CD4-positive, alpha-beta T cell (primary cell): Measurements from ENCODE around the gene C1QTNF8. TPM values are rescaled to one million over a fixed set of nuclear protein-coding genes. Genes with fewer than 3 reads are reported as not detected.

Experiments used
- ATAC-seq: fragments of 200-7000 bp; cut with Tn5 transposase; one replicate; pipeline ENCODE4 v1.10.0; 2022; ENCODE audit warnings: mild to moderate bottlenecking; ENCODE audit not compliant: poor library complexity
- CTCF ChIA-PET: fragments of 350-600 bp; sonication (Branson Sonifier 250); formaldehyde crosslinking; loops from one replicate; lab custom pipeline; 2021; ENCODE audit warnings: antibody characterized with exemption, inconsistent platforms; lab: Charles Lee
- POLR2A ChIA-PET: fragments of 350-600 bp; sonication (Branson Sonifier 250); formaldehyde crosslinking; loops from one replicate; lab custom pipeline; 2021; ENCODE audit warnings: antibody characterized with exemption, inconsistent platforms; lab: Charles Lee
- DNase-seq, 14 experiments: peaks; one replicate each; pipeline ENCODE4 v3.0.0-alpha.2; 2013 to 2020; ENCODE audit warnings: mixed read lengths in 2 of 14
- H3K27ac ChIP-seq, 2 donors: one replicate each; pipeline versions ENCODE4 v1.5.1 to v1.7.0; 2013; ENCODE audit warnings: low read length in 2 of 2, low read depth in 1 of 2, mild to moderate bottlenecking in 1 of 2
- H3K27me3 ChIP-seq, 2 experiments: 1 replicate in 1 of 2; 2 replicates in 1 of 2; pipeline versions ENCODE4 v1.6.1 to v1.7.0; 2013; ENCODE audit warnings: low read length in 2 of 2, control low read depth in 1 of 2, mild to moderate bottlenecking in 1 of 2, moderate library complexity in 1 of 2; ENCODE audit not compliant: insufficient read depth in 2 of 2, control insufficient read depth in 1 of 2
- H3K36me3 ChIP-seq: one replicate; pipeline ENCODE4 v1.6.1; 2013; ENCODE audit warnings: low read length, control low read depth; ENCODE audit not compliant: insufficient read depth
- H3K4me1 ChIP-seq: one replicate; pipeline ENCODE4 v1.6.1; 2013; ENCODE audit warnings: low read length, control low read depth; ENCODE audit not compliant: insufficient read depth
- H3K4me3 ChIP-seq: one replicate; pipeline ENCODE4 v1.5.1; 2013; ENCODE audit warnings: mild to moderate bottlenecking, low read length, moderate library complexity
- H3K9me3 ChIP-seq, 2 experiments: 1 replicate in 1 of 2; 2 replicates in 1 of 2; pipeline versions ENCODE4 v1.6.1 to v1.7.0; 2013; ENCODE audit warnings: low read length in 2 of 2, mild to moderate bottlenecking in 2 of 2, control low read depth in 1 of 2, moderate library complexity in 1 of 2; ENCODE audit not compliant: control insufficient read depth in 1 of 2, insufficient read depth in 1 of 2
- H3K27ac Mint-ChIP-seq: one replicate; pipeline ENCODE4 v1.8.0; 2020; ENCODE audit warnings: mixed read lengths
- H3K27me3 Mint-ChIP-seq: one replicate; pipeline ENCODE4 v1.8.0; 2021; ENCODE audit warnings: mixed read lengths
- H3K36me3 Mint-ChIP-seq: one replicate; pipeline ENCODE4 v1.8.0; 2021; ENCODE audit warnings: low read depth, mixed read lengths
- H3K4me1 Mint-ChIP-seq: one replicate; pipeline ENCODE4 v1.8.0; 2021; ENCODE audit warnings: low read depth, mixed read lengths
- H3K4me3 Mint-ChIP-seq: one replicate; pipeline ENCODE4 v1.8.0; 2020; ENCODE audit warnings: mild to moderate bottlenecking, mixed read lengths
- H3K9me3 Mint-ChIP-seq: one replicate; pipeline ENCODE4 v1.8.0; 2020; ENCODE audit warnings: mixed read lengths
- CTCF ChIP-seq: fragments of 200-600 bp; IDR thresholded peaks from one replicate; pipeline ENCODE4 v1.8.0; 2022; ENCODE audit warnings: antibody characterized with exemption, mild to moderate bottlenecking
- intact Hi-C, 2 experiments: fragments of 100-400 bp; cut with DNase I in 1 of 2; cut with micrococcal nuclease in 1 of 2; formaldehyde crosslinking; loops; one replicate each; pipeline versions ENCODE4 v1.15.1 to v1.9.0; 2023 to 2025; cut with DNase I, micrococcal nuclease
- total RNA-seq, 174 experiments: library from RNA in 2 of 174; stranded (reverse) in 2 of 174; gene quantifications; one replicate each; pipeline ENCODE4 v1.2.3 and lab custom pipeline; 2021 to 2026

Gene C1QTNF8
- total RNA-seq, 2 experiments from 2014 or later, result not detected

- TF ChIP-seq CTCF, result no peak
- Histone ChIP-seq H3K9me3 (peaks cover 0 to 36% of the 10 kb centered on the region in 2 experiments), H3K4me1 (no peaks in the 10 kb centered on the region), H3K27ac (no peak overlapping the region), H3K4me3 (no peak overlapping the region), H3K27me3 (peaks cover 25 to 44% of the 10 kb centered on the region in 2 experiments), H3K36me3 (no peaks in the 10 kb centered on the region)
- H3K27me3 Mint-ChIP-seq, result peaks cover 34% of the 10 kb centered on the region
- H3K4me3 Mint-ChIP-seq, result no peak overlapping the region
- DNase-seq (no peak), ATAC-seq (no peak)
- CTCF ChIA-PET, result no interaction called here
- intact Hi-C loops, result no loop called here
- H3K9me3 Mint-ChIP-seq, result no peaks in the 10 kb centered on the region
- H3K36me3 Mint-ChIP-seq, result no peaks in the 10 kb centered on the region
- H3K4me1 Mint-ChIP-seq, result no peaks in the 10 kb centered on the region
- H3K27ac Mint-ChIP-seq, result no peak overlapping the region
- POLR2A ChIA-PET, result no interaction called here
These were observed 30.4 kb downstream of the C1QTNF8 start for GRCh38 chr16:1065469-1066128.

GRCh38 chr16:1063728-1064127 lies 32.3 kb downstream of the C1QTNF8 start:
- no peak for TF ChIP-seq CTCF
- H3K27me3 ChIP-seq, result peaks cover 10 to 28% of the 10 kb centered on the region in 2 experiments
- H3K27me3 Mint-ChIP-seq, result peaks cover 34% of the 10 kb centered on the region

GRCh38 chr16:1062895-1063294 lies 33.1 kb downstream of the C1QTNF8 start:
- no peaks in the 10 kb centered on the region for H3K4me1 ChIP-seq
- no peak overlapping the region for H3K4me3 ChIP-seq
- Mint-ChIP-seq H3K27me3 (peaks cover 34% of the 10 kb centered on the region), H3K4me3 (no peak overlapping the region), H3K27ac (no peak overlapping the region), H3K36me3 (no peaks in the 10 kb centered on the region), H3K4me1 (no peaks in the 10 kb centered on the region), H3K9me3 (no peaks in the 10 kb centered on the region)
- H3K36me3 ChIP-seq, result no peaks in the 10 kb centered on the region
- intact Hi-C loops, result no loop called here
- CTCF ChIA-PET, result no interaction called here
- no peak for ATAC-seq
- POLR2A ChIA-PET, result no interaction called here
- TF ChIP-seq CTCF, result no peak
- no peak for DNase-seq
- H3K9me3 ChIP-seq, result peaks cover 5 to 25% of the 10 kb centered on the region in 2 experiments
- peaks cover 12 to 28% of the 10 kb centered on the region in 2 experiments for H3K27me3 ChIP-seq
- no peak overlapping the region for H3K27ac ChIP-seq

More at GRCh38 chr16:1063728-1064127, 32.3 kb downstream of the C1QTNF8 start:
- H3K4me3 Mint-ChIP-seq, result no peak overlapping the region
- H3K4me1 ChIP-seq, result no peaks in the 10 kb centered on the region
- DNase-seq, result no peak
- no peaks in the 10 kb centered on the region for H3K4me1 Mint-ChIP-seq
- no peak overlapping the region for H3K4me3 ChIP-seq
- peaks cover 5 to 22% of the 10 kb centered on the region in 2 experiments for H3K9me3 ChIP-seq
- no peaks in the 10 kb centered on the region for H3K36me3 ChIP-seq
- H3K9me3 Mint-ChIP-seq, result no peaks in the 10 kb centered on the region
- no peaks in the 10 kb centered on the region for H3K36me3 Mint-ChIP-seq
- H3K27ac Mint-ChIP-seq, result no peak overlapping the region
- intact Hi-C loops, result no loop called here
- POLR2A ChIA-PET, result no interaction called here
- no peak for ATAC-seq
- H3K27ac ChIP-seq, result no peak overlapping the region
- CTCF ChIA-PET, result no interaction called here
